ENCODE results near the gene TDRD1.

Gene TDRD1

GRCh38 chr10:114220281-114220680 lies 41.1 kb downstream of the TDRD1 start:
- TF ChIP-seq CTCF (conservative IDR thresholded peaks at IDR 0.05; ENCODE audit: control insufficient read depth, insufficient read depth, low read depth, low read length), result no peak
- no peak for DNase-seq (ENCODE audit: low read depth)
- H3K4me3 ChIP-seq (ENCODE audit: control insufficient read depth, low read depth, low read length), result no peak overlapping the region

GRCh38 chr10:114221235-114221634 lies 42.1 kb downstream of the TDRD1 start:
- H3K4me3 ChIP-seq (ENCODE audit: control insufficient read depth, low read depth, low read length), result no peak overlapping the region
- DNase-seq (ENCODE audit: low read depth), result no peak
- TF ChIP-seq CTCF (conservative IDR thresholded peaks at IDR 0.05; ENCODE audit: control insufficient read depth, insufficient read depth, low read depth, low read length), result no peak

- no peak overlapping the region for H3K4me3 ChIP-seq (ENCODE audit: control insufficient read depth, low read depth, low read length)
- DNase-seq (ENCODE audit: low read depth), result no peak
- TF ChIP-seq CTCF (conservative IDR thresholded peaks at IDR 0.05; ENCODE audit: control insufficient read depth, insufficient read depth, low read depth, low read length), result no peak
Observed at GRCh38 chr10:114223066-114223465, 43.9 kb downstream of the TDRD1 start.

- TF ChIP-seq CTCF (conservative IDR thresholded peaks at IDR 0.05; ENCODE audit: control insufficient read depth, insufficient read depth, low read depth, low read length), result no peak
- no peak overlapping the region for H3K4me3 ChIP-seq (ENCODE audit: control insufficient read depth, low read depth, low read length)
- no peak for DNase-seq (ENCODE audit: low read depth)
Observed at GRCh38 chr10:114228156-114228555, 49.0 kb downstream of the TDRD1 start.

- DNase-seq (ENCODE audit: low read depth), result no peak
- H3K4me3 ChIP-seq (ENCODE audit: control insufficient read depth, low read depth, low read length), result no peak overlapping the region
- no peak for TF ChIP-seq CTCF (conservative IDR thresholded peaks at IDR 0.05; ENCODE audit: control insufficient read depth, insufficient read depth, low read depth, low read length)
Observed at GRCh38 chr10:114232561-114233176, 53.5 kb downstream of the TDRD1 start.

GRCh38 chr10:114233482-114233881 lies 54.3 kb downstream of the TDRD1 start:
- H3K4me3 ChIP-seq (ENCODE audit: control insufficient read depth, low read depth, low read length), result no peak overlapping the region
- no peak for DNase-seq (ENCODE audit: low read depth)
- no peak for TF ChIP-seq CTCF (conservative IDR thresholded peaks at IDR 0.05; ENCODE audit: control insufficient read depth, insufficient read depth, low read depth, low read length)

- DNase-seq (ENCODE audit: low read depth), result no peak
- H3K4me3 ChIP-seq (ENCODE audit: control insufficient read depth, low read depth, low read length), result no peak overlapping the region
- TF ChIP-seq CTCF (conservative IDR thresholded peaks at IDR 0.05; ENCODE audit: control insufficient read depth, insufficient read depth, low read depth, low read length), result no peak
Observed at GRCh38 chr10:114234132-114234531, 55.0 kb downstream of the TDRD1 start.
